ENCODE data around the gene CDK6.

DNA sequence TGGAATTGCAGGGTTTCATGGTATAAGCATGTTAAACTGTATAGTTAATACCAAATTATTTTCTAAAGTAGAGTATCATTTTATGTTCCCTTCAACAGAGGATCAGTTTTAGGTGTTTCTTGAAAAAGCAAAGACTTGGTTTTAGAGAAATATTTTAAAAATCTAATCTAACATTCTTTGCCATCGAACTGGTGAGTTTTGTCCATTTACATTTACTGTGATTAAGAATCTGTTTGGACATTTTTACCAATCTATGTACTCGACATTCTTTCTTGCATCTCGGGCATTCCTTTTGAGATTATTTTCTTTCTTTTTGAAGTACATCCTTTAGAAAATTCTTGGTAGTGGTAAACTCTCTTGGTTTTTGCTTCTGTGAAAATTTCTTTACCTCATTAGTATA lies 131.5 kb downstream of the CDK6 start:
- TF ChIP-seq, protein P1, sequence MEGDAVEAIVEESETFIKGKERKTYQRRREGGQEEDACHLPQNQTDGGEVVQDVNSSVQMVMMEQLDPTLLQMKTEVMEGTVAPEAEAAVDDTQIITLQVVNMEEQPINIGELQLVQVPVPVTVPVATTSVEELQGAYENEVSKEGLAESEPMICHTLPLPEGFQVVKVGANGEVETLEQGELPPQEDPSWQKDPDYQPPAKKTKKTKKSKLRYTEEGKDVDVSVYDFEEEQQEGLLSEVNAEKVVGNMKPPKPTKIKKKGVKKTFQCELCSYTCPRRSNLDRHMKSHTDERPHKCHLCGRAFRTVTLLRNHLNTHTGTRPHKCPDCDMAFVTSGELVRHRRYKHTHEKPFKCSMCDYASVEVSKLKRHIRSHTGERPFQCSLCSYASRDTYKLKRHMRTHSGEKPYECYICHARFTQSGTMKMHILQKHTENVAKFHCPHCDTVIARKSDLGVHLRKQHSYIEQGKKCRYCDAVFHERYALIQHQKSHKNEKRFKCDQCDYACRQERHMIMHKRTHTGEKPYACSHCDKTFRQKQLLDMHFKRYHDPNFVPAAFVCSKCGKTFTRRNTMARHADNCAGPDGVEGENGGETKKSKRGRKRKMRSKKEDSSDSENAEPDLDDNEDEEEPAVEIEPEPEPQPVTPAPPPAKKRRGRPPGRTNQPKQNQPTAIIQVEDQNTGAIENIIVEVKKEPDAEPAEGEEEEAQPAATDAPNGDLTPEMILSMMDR (IDR thresholded peaks at IDR 0.05; ENCODE audit: borderline replicate concordance, extremely low read depth, low read length, poor library complexity, severe bottlenecking) = no peak
- no peak for TF ChIP-seq EZH2 (IDR thresholded peaks at IDR 0.05; ENCODE audit: borderline replicate concordance, low read depth, low read length, severe bottlenecking)
